DMS79 treated with DMSO at 0.1 percent for 48 hours (cell line): ENCODE data around the gene ADAMTS17.
"Not testable (repeated sequence)": the region's sequence is repeated elsewhere in the genome, so short reads cannot be mapped to it uniquely, and the experiment has no call there.

Experiments
- DNase-seq: peaks from one replicate; lab custom pipeline; 2025; lab: John Stamatoyannopoulos, UW

ADAMTS17 gene

GRCh38 chr15:100340721-100341238 lies 995 bp downstream of the ADAMTS17 start:
- DNase-seq, result no peak

GRCh38 chr15:100339999-100340398 lies 1.8 kb downstream of the ADAMTS17 start:
- DNase-seq, result no peak

GRCh38 chr15:100339451-100339850 lies 2.3 kb downstream of the ADAMTS17 start:
- not testable (repeated sequence) for DNase-seq

GRCh38 chr15:100338971-100339444 lies 2.8 kb downstream of the ADAMTS17 start:
- no peak for DNase-seq

GRCh38 chr15:100338247-100338646 lies 3.5 kb downstream of the ADAMTS17 start:
- DNase-seq, result no peak

GRCh38 chr15:100337096-100338044 lies 4.4 kb downstream of the ADAMTS17 start:
- no peak for DNase-seq

- no peak for DNase-seq
Observed at GRCh38 chr15:100336061-100336460, 5.7 kb downstream of the ADAMTS17 start.

- no peak for DNase-seq
Observed at GRCh38 chr15:100335335-100335999, 6.3 kb downstream of the ADAMTS17 start.

- DNase-seq, result no peak
Observed at GRCh38 chr15:100334905-100335304, 6.9 kb downstream of the ADAMTS17 start.

GRCh38 chr15:100334456-100334855 lies 7.3 kb downstream of the ADAMTS17 start:
- DNase-seq, result no peak

GRCh38 chr15:100334015-100334414 lies 7.8 kb downstream of the ADAMTS17 start:
- no peak for DNase-seq

- no peak for DNase-seq
Observed at GRCh38 chr15:100333236-100333635, 8.5 kb downstream of the ADAMTS17 start.

GRCh38 chr15:100332721-100333120 lies 9.1 kb downstream of the ADAMTS17 start:
- no peak for DNase-seq

- DNase-seq, result no peak
Observed at GRCh38 chr15:100332231-100332630, 9.5 kb downstream of the ADAMTS17 start.

- DNase-seq, result no peak
Observed at GRCh38 chr15:100330629-100331215, 11.1 kb downstream of the ADAMTS17 start.

- no peak for DNase-seq
Observed at GRCh38 chr15:100330221-100330620, 11.6 kb downstream of the ADAMTS17 start.

GRCh38 chr15:100328796-100329195 lies 13.0 kb downstream of the ADAMTS17 start:
- DNase-seq, result no peak

- DNase-seq, result no peak
Observed at GRCh38 chr15:100318880-100319279, 22.9 kb downstream of the ADAMTS17 start.

GRCh38 chr15:100314809-100315400 lies 26.9 kb downstream of the ADAMTS17 start:
- no peak for DNase-seq

- DNase-seq, result no peak
Observed at GRCh38 chr15:100311833-100312476, 29.8 kb downstream of the ADAMTS17 start.

- no peak for DNase-seq
Observed at GRCh38 chr15:100311154-100311625, 30.6 kb downstream of the ADAMTS17 start.
